H9 (cell line): ENCODE results near the gene MTCL1. TPM values are rescaled to one million over a fixed set of nuclear protein-coding genes. Genes with fewer than 3 reads are reported as not detected.

Experiments used
- DNase-seq: peaks from one replicate; pipeline ENCODE4 v3.0.0-alpha.2; 2017
- H2AFZ ChIP-seq: one replicate; pipeline ENCODE4 v1.6.1; 2013; ENCODE audit warnings: mild to moderate bottlenecking, low read length, control low read depth, moderate library complexity
- H2AK5ac ChIP-seq: 2 replicates; pipeline ENCODE4 v1.6.1; 2013; ENCODE audit warnings: low read length, control low read depth, mixed read lengths; ENCODE audit not compliant: insufficient read length
- H2BK120ac ChIP-seq: one replicate; pipeline ENCODE4 v1.6.1; 2013; ENCODE audit warnings: low read depth, mild to moderate bottlenecking, low read length, control low read depth, inconsistent platforms; ENCODE audit not compliant: poor library complexity, severe bottlenecking
- H2BK12ac ChIP-seq: 2 replicates; pipeline ENCODE4 v1.6.1; 2013; ENCODE audit warnings: low read length, control low read depth, mixed read lengths, low read depth; ENCODE audit not compliant: insufficient read length
- H2BK15ac ChIP-seq: 2 replicates; pipeline ENCODE4 v1.6.1; 2013; ENCODE audit warnings: low read depth, low read length, control low read depth
- H2BK20ac ChIP-seq: one replicate; pipeline ENCODE4 v1.6.1; 2013; ENCODE audit warnings: low read depth, mild to moderate bottlenecking, low read length, control low read depth, inconsistent platforms; ENCODE audit not compliant: poor library complexity, severe bottlenecking
- H2BK5ac ChIP-seq: 2 replicates; pipeline ENCODE4 v1.6.1; 2013; ENCODE audit warnings: low read length, control low read depth, mixed read lengths; ENCODE audit not compliant: insufficient read length
- H3K14ac ChIP-seq: 2 replicates; pipeline ENCODE4 v1.6.1; 2013; ENCODE audit warnings: low read length, control low read depth; ENCODE audit not compliant: insufficient read depth
- H3K18ac ChIP-seq: 2 replicates; pipeline ENCODE4 v1.6.1; 2013; ENCODE audit warnings: low read depth, mild to moderate bottlenecking, mixed read lengths, low read length, control low read depth; ENCODE audit not compliant: insufficient read length
- H3K23ac ChIP-seq: 2 replicates; pipeline ENCODE4 v1.6.1; 2013; ENCODE audit warnings: low read length, control low read depth, mixed read lengths, low read depth; ENCODE audit not compliant: insufficient read length
- H3K23me2 ChIP-seq: 2 replicates; pipeline ENCODE4 v1.6.1; 2013; ENCODE audit warnings: low read depth, mild to moderate bottlenecking, mixed read lengths, low read length, control low read depth; ENCODE audit not compliant: insufficient read length, poor library complexity, severe bottlenecking
- H3K27ac ChIP-seq: 2 replicates; pipeline ENCODE4 v1.5.1; 2013; ENCODE audit warnings: low read length, control low read depth, mixed read lengths, low read depth; ENCODE audit not compliant: insufficient read length
- H3K27me3 ChIP-seq: 2 replicates; pipeline ENCODE4 v1.6.1; 2013; ENCODE audit warnings: low read length, control low read depth, inconsistent platforms; ENCODE audit not compliant: insufficient read depth
- H3K4ac ChIP-seq: 2 replicates; pipeline ENCODE4 v1.6.1; 2013; ENCODE audit warnings: low read depth, mild to moderate bottlenecking, control low read depth, inconsistent platforms, low read length, moderate library complexity
- H3K4me1 ChIP-seq: 2 replicates; pipeline ENCODE4 v1.6.1; 2013; ENCODE audit warnings: low read length, control low read depth, inconsistent platforms; ENCODE audit not compliant: insufficient read depth
- H3K4me2 ChIP-seq: 2 replicates; pipeline ENCODE4 v1.6.1; 2013; ENCODE audit warnings: low read length, control low read depth, mixed read lengths; ENCODE audit not compliant: insufficient read length, insufficient read depth
- H3K56ac ChIP-seq: 2 replicates; pipeline ENCODE4 v1.6.1; 2013; ENCODE audit warnings: low read depth, mild to moderate bottlenecking, mixed read lengths, low read length, control low read depth; ENCODE audit not compliant: insufficient read length
- H3K79me1 ChIP-seq: 2 replicates; pipeline ENCODE4 v1.6.1; 2013; ENCODE audit warnings: low read depth, mild to moderate bottlenecking, moderate library complexity, low read length, control low read depth, inconsistent platforms; ENCODE audit not compliant: insufficient read depth, poor library complexity, severe bottlenecking
- H3K79me2 ChIP-seq: 2 replicates; pipeline ENCODE4 v1.6.1; 2013; ENCODE audit warnings: low read length, control low read depth, inconsistent platforms; ENCODE audit not compliant: insufficient read depth
- H3K9ac ChIP-seq: 2 replicates; pipeline ENCODE4 v1.6.1; 2013; ENCODE audit warnings: low read length, control low read depth, mixed read lengths; ENCODE audit not compliant: insufficient read length; ENCODE audit errors: extremely low read depth
- H3K9me3 ChIP-seq: one replicate; pipeline ENCODE4 v1.6.1; 2013; ENCODE audit warnings: low read depth, low read length, inconsistent platforms; ENCODE audit not compliant: control insufficient read depth
- H3T11ph ChIP-seq: one replicate; pipeline ENCODE4 v1.6.1; 2013; ENCODE audit warnings: mild to moderate bottlenecking, low read length, control low read depth, inconsistent platforms
- H4K20me1 ChIP-seq: one replicate; pipeline ENCODE4 v1.6.1; 2013; ENCODE audit not compliant: control insufficient read depth, insufficient read length, insufficient read depth
- H4K5ac ChIP-seq: 2 replicates; pipeline ENCODE4 v1.6.1; 2013; ENCODE audit warnings: low read depth, mild to moderate bottlenecking, mixed read lengths, low read length, control low read depth; ENCODE audit not compliant: insufficient read length
- H4K8ac ChIP-seq: replicated peaks from 2 replicates; pipeline ENCODE4 v1.6.1; 2013; ENCODE audit warnings: low read length, control low read depth, mixed read lengths, low read depth; ENCODE audit not compliant: insufficient read length
- H4K91ac ChIP-seq: 2 replicates; pipeline ENCODE4 v1.6.1; 2013; ENCODE audit warnings: low read depth, mild to moderate bottlenecking, moderate library complexity, mixed read lengths, low read length, control low read depth; ENCODE audit not compliant: insufficient read length
- H3K27ac Mint-ChIP-seq, 3 experiments: 2 replicates in 2 of 3; 3 replicates in 1 of 3; pipeline ENCODE4 v1.8.0; 2020 to 2021; ENCODE audit warnings: mixed read lengths in 3 of 3, mild to moderate bottlenecking in 1 of 3, moderate library complexity in 1 of 3
- H3K27me3 Mint-ChIP-seq: 2 replicates; pipeline ENCODE4 v1.8.0; 2021; ENCODE audit warnings: low read depth, mild to moderate bottlenecking, moderate library complexity, mixed read lengths
- H3K36me3 Mint-ChIP-seq, 3 experiments: 2 replicates in 2 of 3; 3 replicates in 1 of 3; pipeline ENCODE4 v1.8.0; 2020 to 2021; ENCODE audit warnings: low read depth in 3 of 3, mixed read lengths in 3 of 3; ENCODE audit not compliant: insufficient read depth in 1 of 3
- H3K4me1 Mint-ChIP-seq, 2 experiments: 2 replicates each; pipeline ENCODE4 v1.8.0; 2020; ENCODE audit warnings: mixed read lengths in 2 of 2
- H3K4me3 Mint-ChIP-seq, 2 experiments: 2 replicates in 1 of 2; 3 replicates in 1 of 2; pipeline ENCODE4 v1.8.0; 2020 to 2021; ENCODE audit warnings: mild to moderate bottlenecking in 2 of 2, mixed read lengths in 2 of 2, moderate library complexity in 1 of 2
- H3K9me3 Mint-ChIP-seq, 2 experiments: 2 replicates in 1 of 2; 3 replicates in 1 of 2; pipeline ENCODE4 v1.8.0; 2020; ENCODE audit warnings: mild to moderate bottlenecking in 2 of 2, mixed read lengths in 2 of 2, moderate library complexity in 1 of 2
- CTCF ChIP-seq: fragments of 200-600 bp; sonication (generic); conservative IDR thresholded peaks from 3 replicates; pipeline ENCODE4 v1.8.0; 2021; ENCODE audit warnings: antibody characterized with exemption, mild to moderate bottlenecking
- WGBS: extraction: QIAGEN DNeasy Blood & Tissue Kit; methylation state at CpG from one replicate; pipeline ENCODE4 v1.1.7; 2013; ENCODE audit warnings: missing lambda C conversion rate, low lambda C conversion rate, mixed read lengths; ENCODE audit not compliant: insufficient read length; ENCODE audit errors: extremely low coverage; 5-methylcytosine and 5-hydroxymethylcytosine counted together
- total RNA-seq: library from RNA; stranded (reverse); gene quantifications from 2 replicates; pipeline ENCODE4 v1.2.1, GENCODE V29; 2021

Gene MTCL1
- total RNA-seq, 1 experiment from 2014 or later: 50.7 TPM

GRCh38 chr18:8856212-8856611 is 150.9 kb downstream of the MTCL1 start:
- no peaks in the 10 kb centered on the region for H3K79me2 ChIP-seq
- H3K14ac ChIP-seq: no peak overlapping the region
- H4K91ac ChIP-seq: no peak overlapping the region
- H3K79me1 ChIP-seq: no peaks in the 10 kb centered on the region
- H2BK5ac ChIP-seq: no peak overlapping the region
- no peaks in the 10 kb centered on the region for H4K20me1 ChIP-seq
- H3K4ac ChIP-seq: no peak overlapping the region
- H3K4me2 ChIP-seq: no peak overlapping the region
- no peak overlapping the region for H3T11ph ChIP-seq
- H2AFZ ChIP-seq: no peak overlapping the region
- H2BK15ac ChIP-seq: no peak overlapping the region
- H3K56ac ChIP-seq: no peak overlapping the region
- H3K23ac ChIP-seq: no peak overlapping the region
- no CpG with 5 or more reads among the region's 8 CpGs for WGBS
- H3K27me3 ChIP-seq: no peaks in the 10 kb centered on the region
- H2AK5ac ChIP-seq: no peak overlapping the region
- H3K9me3 Mint-ChIP-seq: no peaks in the 10 kb centered on the region
- H2BK12ac ChIP-seq: no peak overlapping the region
- H3K4me1 ChIP-seq: peaks cover 4% of the 10 kb centered on the region
- DNase-seq: no peak
- H4K8ac ChIP-seq: no peak overlapping the region
- no peak for TF ChIP-seq CTCF
- no peak overlapping the region for H3K9ac ChIP-seq
- no peaks in the 10 kb centered on the region for H3K36me3 Mint-ChIP-seq
- no peak overlapping the region for H2BK120ac ChIP-seq
- H3K27me3 Mint-ChIP-seq: no peaks in the 10 kb centered on the region
- no peaks in the 10 kb centered on the region for H3K9me3 ChIP-seq
- H3K4me1 Mint-ChIP-seq: peaks cover 7 to 11% of the 10 kb centered on the region in 2 experiments
- peak overlapping the region in 1 of 3 experiments; percentile 66; a peak in 2 of 7 replicates for H3K27ac Mint-ChIP-seq
- H3K27ac ChIP-seq: no peak overlapping the region
- H2BK20ac ChIP-seq: no peak overlapping the region
- H3K4me3 Mint-ChIP-seq: no peak overlapping the region
- no peak overlapping the region for H3K18ac ChIP-seq
- H3K23me2 ChIP-seq: no peaks in the 10 kb centered on the region
- H4K5ac ChIP-seq: no peak overlapping the region
